ENCODE results near the gene IGFBP5. TPM values are rescaled to one million over a fixed set of nuclear protein-coding genes. Genes with fewer than 3 reads are reported as not detected.

Gene IGFBP5
- total and polyA plus RNA-seq, 10 of the 15 experiments (the other 5 are each of a cell fraction or from before 2014, with no cell fraction given) = 2.8 TPM; not detected in 9

DNA sequence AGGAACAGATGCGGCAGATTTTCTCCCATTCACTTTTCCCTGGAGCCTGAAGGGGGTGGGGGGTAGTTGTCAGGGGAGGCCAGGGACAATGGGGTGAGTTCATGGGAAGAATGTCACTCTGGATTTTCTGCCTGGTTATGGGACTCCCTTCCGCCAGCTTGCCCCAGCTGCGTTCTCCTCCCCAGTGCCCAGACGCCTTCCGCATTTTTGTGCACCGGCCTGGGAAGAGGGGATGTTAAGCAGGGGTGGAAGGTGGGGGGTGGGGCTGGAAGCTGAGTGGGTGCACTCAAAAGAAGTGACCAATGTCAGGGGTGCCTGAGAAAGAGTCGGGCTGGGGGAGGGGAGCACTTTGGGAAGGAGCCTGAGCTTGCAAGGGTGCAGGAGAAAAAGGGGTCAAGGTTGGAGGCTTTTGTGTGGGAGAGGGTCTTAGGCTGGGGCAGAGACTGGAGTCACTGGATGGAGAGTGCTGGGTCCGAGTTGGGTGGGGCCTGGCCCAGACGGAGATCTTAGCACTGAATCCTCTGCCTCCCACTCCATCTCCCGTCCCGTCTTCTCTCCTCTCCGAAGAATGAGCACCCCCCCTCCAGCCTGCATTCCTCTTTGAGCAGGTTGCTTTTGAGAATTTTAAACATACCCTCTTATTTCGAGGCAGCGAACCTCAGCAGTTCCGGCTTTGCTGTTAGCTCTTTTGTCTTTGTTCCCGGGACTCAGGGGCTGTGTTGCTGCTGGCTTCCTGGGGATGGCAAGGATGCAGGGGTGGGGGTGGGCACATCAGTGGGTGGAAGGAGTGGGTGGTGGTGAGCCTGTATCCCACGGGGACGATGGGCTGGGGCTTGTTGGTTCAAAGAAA is 59.4 kb downstream of the IGFBP5 start (continued):
- TF ChIP-seq, protein P1, sequence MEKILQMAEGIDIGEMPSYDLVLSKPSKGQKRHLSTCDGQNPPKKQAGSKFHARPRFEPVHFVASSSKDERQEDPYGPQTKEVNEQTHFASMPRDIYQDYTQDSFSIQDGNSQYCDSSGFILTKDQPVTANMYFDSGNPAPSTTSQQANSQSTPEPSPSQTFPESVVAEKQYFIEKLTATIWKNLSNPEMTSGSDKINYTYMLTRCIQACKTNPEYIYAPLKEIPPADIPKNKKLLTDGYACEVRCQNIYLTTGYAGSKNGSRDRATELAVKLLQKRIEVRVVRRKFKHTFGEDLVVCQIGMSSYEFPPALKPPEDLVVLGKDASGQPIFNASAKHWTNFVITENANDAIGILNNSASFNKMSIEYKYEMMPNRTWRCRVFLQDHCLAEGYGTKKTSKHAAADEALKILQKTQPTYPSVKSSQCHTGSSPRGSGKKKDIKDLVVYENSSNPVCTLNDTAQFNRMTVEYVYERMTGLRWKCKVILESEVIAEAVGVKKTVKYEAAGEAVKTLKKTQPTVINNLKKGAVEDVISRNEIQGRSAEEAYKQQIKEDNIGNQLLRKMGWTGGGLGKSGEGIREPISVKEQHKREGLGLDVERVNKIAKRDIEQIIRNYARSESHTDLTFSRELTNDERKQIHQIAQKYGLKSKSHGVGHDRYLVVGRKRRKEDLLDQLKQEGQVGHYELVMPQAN (conservative IDR thresholded peaks at IDR 0.05) = no peak
- TF ChIP-seq KLF5 (IDR thresholded peaks at IDR 0.05; ENCODE audit: partially characterized antibody) (no peak), SREBF2 (IDR thresholded peaks at IDR 0.05; ENCODE audit: low read length) (no peak), YY1 (IDR thresholded peaks at IDR 0.05; ENCODE audit: low read depth, low read length) (no peak), POLR2AphosphoS5 (IDR thresholded peaks at IDR 0.05; ENCODE audit: low read length) (no peak)
- TF ChIP-seq, protein P2, sequence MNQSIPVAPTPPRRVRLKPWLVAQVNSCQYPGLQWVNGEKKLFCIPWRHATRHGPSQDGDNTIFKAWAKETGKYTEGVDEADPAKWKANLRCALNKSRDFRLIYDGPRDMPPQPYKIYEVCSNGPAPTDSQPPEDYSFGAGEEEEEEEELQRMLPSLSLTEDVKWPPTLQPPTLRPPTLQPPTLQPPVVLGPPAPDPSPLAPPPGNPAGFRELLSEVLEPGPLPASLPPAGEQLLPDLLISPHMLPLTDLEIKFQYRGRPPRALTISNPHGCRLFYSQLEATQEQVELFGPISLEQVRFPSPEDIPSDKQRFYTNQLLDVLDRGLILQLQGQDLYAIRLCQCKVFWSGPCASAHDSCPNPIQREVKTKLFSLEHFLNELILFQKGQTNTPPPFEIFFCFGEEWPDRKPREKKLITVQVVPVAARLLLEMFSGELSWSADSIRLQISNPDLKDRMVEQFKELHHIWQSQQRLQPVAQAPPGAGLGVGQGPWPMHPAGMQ (IDR thresholded peaks at IDR 0.05; ENCODE audit: borderline replicate concordance) = no peak

DNA sequence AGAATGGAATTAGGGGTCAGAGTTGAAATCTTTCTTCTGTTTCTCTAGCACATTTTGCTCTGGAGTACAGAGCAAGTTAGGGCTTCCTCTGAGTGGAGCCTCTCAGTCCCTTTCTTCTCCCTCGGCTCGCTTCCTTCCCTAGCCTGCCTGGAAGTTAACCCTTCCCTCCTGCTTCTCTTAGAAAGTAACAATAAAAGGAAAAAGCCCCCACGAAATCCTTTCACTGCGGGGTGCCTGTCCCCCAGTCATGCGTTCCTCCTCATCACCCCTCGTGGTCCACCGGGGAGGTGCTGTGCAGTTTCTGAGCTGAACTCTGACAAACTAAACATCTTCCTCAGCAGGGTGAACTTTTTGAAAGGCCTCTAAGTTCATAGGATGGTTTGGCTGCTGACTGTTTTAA is 60.2 kb downstream of the IGFBP5 start:
- Histone ChIP-seq H3K9ac (ENCODE audit: control insufficient read depth, insufficient read depth, low read length) (no peak overlapping the region), H3K27ac (ENCODE audit: control insufficient read depth, insufficient read depth) (no peak overlapping the region), H3K79me2 (ENCODE audit: control insufficient read depth, insufficient read depth, low read length) (no peaks in the 10 kb centered on the region), H3K4me2 (ENCODE audit: control insufficient read depth, insufficient read depth) (no peak overlapping the region), H3K27me3 (replicated peaks in 1 of 2; ENCODE audit: control insufficient read depth in 2 of 2, insufficient read depth in 2 of 2, low read length in 1 of 2) (peaks cover 11 to 18% of the 10 kb centered on the region in 2 experiments), H4K20me1 (ENCODE audit: control insufficient read depth, insufficient read depth) (no peaks in the 10 kb centered on the region), H3K9me3 (replicated peaks; ENCODE audit: control insufficient read depth, insufficient read depth, low read length) (no peaks in the 10 kb centered on the region), H3K36me3 (ENCODE audit: control insufficient read depth in 2 of 2, insufficient read depth in 2 of 2, low read length in 1 of 2) (no peaks in the 10 kb centered on the region), H3K4me3 (no peak overlapping the region), H3K4me1 (ENCODE audit: control insufficient read depth, insufficient read depth, low read length) (no peaks in the 10 kb centered on the region), H2AFZ (ENCODE audit: control insufficient read depth, low read depth, low read length) (no peak overlapping the region)
- no TSS peak for BruUV-seq (replicated peaks)
- RAD21 ChIA-PET (ENCODE audit: unreplicated experiment) = interaction anchor here (0.6 kb wide), 1 partner anchor 25 kb away, joined by 5 read pairs; no protein-coding TSS in a partner anchor
- no peak for ATAC-seq
- FAIRE-seq = no peak
- POLR2A ChIA-PET = no interaction called here
- SMC1A ChIA-PET (ENCODE audit: uncharacterized antibody, unreplicated experiment) = no interaction called here
- intact Hi-C loops (cut with micrococcal nuclease; ENCODE audit: unreplicated experiment) (no loop called here), in situ Hi-C loops (cut with MboI) (no loop called here)
- DNase-seq (ENCODE audit: low read depth, low spot score) = no peak
- CTCF ChIA-PET = no interaction called here
- 24% methylated on average over 7 of the region's 7 CpGs for WGBS (ENCODE audit: insufficient coverage, insufficient replicate concordance, low lambda C conversion rate, missing lambda C conversion rate)
- TF ChIP-seq, protein P3, sequence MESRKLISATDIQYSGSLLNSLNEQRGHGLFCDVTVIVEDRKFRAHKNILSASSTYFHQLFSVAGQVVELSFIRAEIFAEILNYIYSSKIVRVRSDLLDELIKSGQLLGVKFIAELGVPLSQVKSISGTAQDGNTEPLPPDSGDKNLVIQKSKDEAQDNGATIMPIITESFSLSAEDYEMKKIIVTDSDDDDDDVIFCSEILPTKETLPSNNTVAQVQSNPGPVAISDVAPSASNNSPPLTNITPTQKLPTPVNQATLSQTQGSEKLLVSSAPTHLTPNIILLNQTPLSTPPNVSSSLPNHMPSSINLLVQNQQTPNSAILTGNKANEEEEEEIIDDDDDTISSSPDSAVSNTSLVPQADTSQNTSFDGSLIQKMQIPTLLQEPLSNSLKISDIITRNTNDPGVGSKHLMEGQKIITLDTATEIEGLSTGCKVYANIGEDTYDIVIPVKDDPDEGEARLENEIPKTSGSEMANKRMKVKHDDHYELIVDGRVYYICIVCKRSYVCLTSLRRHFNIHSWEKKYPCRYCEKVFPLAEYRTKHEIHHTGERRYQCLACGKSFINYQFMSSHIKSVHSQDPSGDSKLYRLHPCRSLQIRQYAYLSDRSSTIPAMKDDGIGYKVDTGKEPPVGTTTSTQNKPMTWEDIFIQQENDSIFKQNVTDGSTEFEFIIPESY (IDR thresholded peaks at IDR 0.05) = no peak
- no peak for TF ChIP-seq RCOR1 (conservative IDR thresholded peaks at IDR 0.05; ENCODE audit: low read depth, low read length)
- no peak for TF ChIP-seq POU2F2 (IDR thresholded peaks at IDR 0.05; ENCODE audit: borderline replicate concordance, low read depth, low read length)
- TF ChIP-seq, protein P4, sequence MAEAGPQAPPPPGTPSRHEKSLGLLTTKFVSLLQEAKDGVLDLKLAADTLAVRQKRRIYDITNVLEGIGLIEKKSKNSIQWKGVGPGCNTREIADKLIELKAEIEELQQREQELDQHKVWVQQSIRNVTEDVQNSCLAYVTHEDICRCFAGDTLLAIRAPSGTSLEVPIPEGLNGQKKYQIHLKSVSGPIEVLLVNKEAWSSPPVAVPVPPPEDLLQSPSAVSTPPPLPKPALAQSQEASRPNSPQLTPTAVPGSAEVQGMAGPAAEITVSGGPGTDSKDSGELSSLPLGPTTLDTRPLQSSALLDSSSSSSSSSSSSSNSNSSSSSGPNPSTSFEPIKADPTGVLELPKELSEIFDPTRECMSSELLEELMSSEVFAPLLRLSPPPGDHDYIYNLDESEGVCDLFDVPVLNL (IDR thresholded peaks at IDR 0.05; ENCODE audit: low read depth, low read length) = no peak
- no peak for TF ChIP-seq FOS (IDR thresholded peaks at IDR 0.05; ENCODE audit: borderline replicate concordance, extremely low read depth, insufficient read length)
- TF ChIP-seq ZBTB11 (CRISPR knock-in tag; IDR thresholded peaks at IDR 0.05) = no peak

Measured in GM12878 (cell line).